OCI-LY1 (cell line): ENCODE data around the gene PSMD2.

ENCODE experiments used
- EZH2 ChIP-seq: fragments of 200-600 bp; sonication (generic), shearing (Covaris generic); IDR thresholded peaks from 2 replicates; pipeline ENCODE4 v1.8.0; 2017; ENCODE audit warnings: borderline replicate concordance, mixed run types, mild to moderate bottlenecking, antibody characterized with exemption, low read length, moderate library complexity, mixed read lengths
- TF ChIP-seq, protein P1 (sequence below): fragments of 200-600 bp; sonication (generic), shearing (Covaris generic); IDR thresholded peaks from 2 replicates; pipeline ENCODE4 v1.5.1; 2017; ENCODE audit warnings: mild to moderate bottlenecking, antibody characterized with exemption, low read length, moderate library complexity, mixed read lengths

DNA sequence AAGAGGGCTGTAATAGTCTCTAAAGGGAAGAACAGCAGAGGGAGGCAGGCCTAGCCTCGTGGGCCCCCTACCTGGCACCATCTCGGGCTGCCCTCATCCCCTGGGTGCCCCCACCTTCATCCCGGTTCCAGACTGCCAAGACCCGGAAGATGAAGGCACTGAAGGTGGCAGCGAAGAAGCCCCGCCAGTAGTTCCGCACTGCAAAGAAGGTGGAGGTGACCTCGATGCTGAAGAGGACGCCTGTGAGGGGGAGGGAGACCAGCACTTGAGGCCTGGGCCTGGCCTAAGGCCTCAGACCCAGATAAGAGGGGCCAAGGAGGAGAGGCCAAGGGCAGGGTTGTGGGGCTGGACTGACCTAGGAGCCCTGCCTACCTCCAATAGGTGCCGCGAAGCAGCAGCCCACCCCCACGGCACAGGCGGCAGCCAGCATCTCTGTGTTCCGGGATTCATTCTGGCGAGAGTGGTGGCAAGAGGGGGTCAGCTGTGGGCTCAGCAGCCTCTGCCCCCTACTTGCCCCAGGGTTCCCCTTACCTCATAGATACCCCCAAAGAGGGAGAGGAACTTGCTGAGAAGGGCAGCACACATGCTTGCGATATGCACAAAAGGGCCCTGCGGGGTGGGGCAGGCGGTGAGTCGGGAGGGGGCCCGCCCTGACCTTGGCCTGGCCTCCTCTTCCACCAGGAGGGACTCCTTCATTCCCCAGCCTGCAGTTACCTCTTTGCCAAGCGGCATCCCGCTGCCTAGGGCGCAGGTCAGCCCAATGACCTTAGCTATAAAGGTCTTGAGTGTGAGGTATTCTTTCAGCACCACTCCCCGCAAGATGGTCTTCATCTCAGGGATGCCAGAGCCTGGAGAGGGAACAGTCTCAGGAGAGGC is 58.4 kb downstream of the PSMD2 start:
- TF ChIP-seq, protein P1, sequence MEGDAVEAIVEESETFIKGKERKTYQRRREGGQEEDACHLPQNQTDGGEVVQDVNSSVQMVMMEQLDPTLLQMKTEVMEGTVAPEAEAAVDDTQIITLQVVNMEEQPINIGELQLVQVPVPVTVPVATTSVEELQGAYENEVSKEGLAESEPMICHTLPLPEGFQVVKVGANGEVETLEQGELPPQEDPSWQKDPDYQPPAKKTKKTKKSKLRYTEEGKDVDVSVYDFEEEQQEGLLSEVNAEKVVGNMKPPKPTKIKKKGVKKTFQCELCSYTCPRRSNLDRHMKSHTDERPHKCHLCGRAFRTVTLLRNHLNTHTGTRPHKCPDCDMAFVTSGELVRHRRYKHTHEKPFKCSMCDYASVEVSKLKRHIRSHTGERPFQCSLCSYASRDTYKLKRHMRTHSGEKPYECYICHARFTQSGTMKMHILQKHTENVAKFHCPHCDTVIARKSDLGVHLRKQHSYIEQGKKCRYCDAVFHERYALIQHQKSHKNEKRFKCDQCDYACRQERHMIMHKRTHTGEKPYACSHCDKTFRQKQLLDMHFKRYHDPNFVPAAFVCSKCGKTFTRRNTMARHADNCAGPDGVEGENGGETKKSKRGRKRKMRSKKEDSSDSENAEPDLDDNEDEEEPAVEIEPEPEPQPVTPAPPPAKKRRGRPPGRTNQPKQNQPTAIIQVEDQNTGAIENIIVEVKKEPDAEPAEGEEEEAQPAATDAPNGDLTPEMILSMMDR = no peak
- TF ChIP-seq EZH2 = no peak
